ENCODE results near the gene TP53I11. TPM values are rescaled to one million over a fixed set of nuclear protein-coding genes. Genes with fewer than 3 reads are reported as not detected.

Gene TP53I11
- total RNA-seq, 1 donor from 2014 or later: 23.1 TPM

DNA sequence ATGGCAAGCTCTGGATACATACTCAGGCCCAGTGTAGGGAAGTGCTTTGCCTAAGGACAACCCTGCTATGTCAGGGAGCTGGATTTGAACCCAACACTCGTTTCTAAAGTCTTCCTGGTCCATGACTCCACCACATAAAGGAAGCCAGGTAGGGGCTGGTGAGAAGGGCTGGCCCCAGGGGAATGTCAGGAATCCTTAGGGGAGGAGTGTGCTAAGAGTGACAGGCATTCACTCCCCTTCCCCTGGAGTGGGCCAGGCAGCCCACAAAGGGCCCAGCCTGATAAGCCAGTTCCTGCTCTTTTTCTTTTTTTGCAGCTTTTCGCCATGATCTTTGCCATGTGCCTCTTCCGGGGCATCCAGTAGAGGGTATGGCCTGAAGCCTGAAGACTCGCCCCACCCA lies 21.9 kb downstream of the TP53I11 start:
- H3K4me3 Mint-ChIP-seq: no peak overlapping the region
- peak; percentile 71 for DNase-seq (ENCODE audit: low spot score)
- no peak overlapping the region for H3K9ac ChIP-seq

DNA sequence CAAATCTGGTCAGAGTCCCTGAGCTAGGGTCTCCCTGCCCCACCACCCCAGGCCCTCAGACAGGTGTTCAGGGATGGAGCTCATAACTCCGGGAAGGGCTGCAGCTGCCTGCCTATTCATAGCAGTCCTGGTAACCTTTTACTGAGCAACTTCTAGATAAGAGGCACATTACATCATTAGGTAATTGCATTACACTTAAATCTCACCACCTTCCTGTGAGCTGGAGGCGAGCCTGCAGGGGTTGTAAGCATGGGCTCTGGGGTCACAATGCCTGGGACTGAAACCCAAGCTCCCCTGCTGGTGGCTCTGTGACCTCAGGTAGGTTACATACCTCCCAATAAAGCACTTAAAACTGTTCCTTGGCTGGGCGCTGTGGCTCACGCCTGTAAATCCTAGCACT lies 22.5 kb downstream of the TP53I11 start:
- H3K4me1 ChIP-seq: peaks cover 38% of the 10 kb centered on the region
- no peak overlapping the region for H3K27ac ChIP-seq
- TF ChIP-seq EZH2 (IDR thresholded peaks at IDR 0.05): no peak
- TF ChIP-seq, protein P1, sequence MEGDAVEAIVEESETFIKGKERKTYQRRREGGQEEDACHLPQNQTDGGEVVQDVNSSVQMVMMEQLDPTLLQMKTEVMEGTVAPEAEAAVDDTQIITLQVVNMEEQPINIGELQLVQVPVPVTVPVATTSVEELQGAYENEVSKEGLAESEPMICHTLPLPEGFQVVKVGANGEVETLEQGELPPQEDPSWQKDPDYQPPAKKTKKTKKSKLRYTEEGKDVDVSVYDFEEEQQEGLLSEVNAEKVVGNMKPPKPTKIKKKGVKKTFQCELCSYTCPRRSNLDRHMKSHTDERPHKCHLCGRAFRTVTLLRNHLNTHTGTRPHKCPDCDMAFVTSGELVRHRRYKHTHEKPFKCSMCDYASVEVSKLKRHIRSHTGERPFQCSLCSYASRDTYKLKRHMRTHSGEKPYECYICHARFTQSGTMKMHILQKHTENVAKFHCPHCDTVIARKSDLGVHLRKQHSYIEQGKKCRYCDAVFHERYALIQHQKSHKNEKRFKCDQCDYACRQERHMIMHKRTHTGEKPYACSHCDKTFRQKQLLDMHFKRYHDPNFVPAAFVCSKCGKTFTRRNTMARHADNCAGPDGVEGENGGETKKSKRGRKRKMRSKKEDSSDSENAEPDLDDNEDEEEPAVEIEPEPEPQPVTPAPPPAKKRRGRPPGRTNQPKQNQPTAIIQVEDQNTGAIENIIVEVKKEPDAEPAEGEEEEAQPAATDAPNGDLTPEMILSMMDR (IDR thresholded peaks at IDR 0.05): no peak
- TF ChIP-seq EZH2phosphoT487 (IDR thresholded peaks at IDR 0.05): no peak
- Mint-ChIP-seq H3K4me3 (no peak overlapping the region), H3K27me3 (ENCODE audit: insufficient read depth, low read depth) (peaks cover 14% of the 10 kb centered on the region), H3K36me3 (peaks cover 13% of the 10 kb centered on the region), H3K4me1 (peaks cover 24% of the 10 kb centered on the region), H3K9me3 (no peaks in the 10 kb centered on the region), H3K27ac (no peak overlapping the region)
- peaks cover 53% of the 10 kb centered on the region for H4K20me1 ChIP-seq (ENCODE audit: low read depth)
- H3K9me3 ChIP-seq (ENCODE audit: low read depth): no peaks in the 10 kb centered on the region
- H3K36me3 ChIP-seq: no peaks in the 10 kb centered on the region
- no peak overlapping the region for H3K9ac ChIP-seq
- H2AFZ ChIP-seq (replicated peaks): no peak overlapping the region
- no peak for DNase-seq (ENCODE audit: low spot score)
- H3F3A ChIP-seq (ENCODE audit: low read depth): peaks cover 54% of the 10 kb centered on the region
- H3K79me2 ChIP-seq (ENCODE audit: low read depth): no peaks in the 10 kb centered on the region
- H3K4me3 ChIP-seq: no peak overlapping the region
- H3K4me2 ChIP-seq: no peak overlapping the region
- H3K27me3 ChIP-seq: no peaks in the 10 kb centered on the region

More for the DNA sequence above, 21.9 kb downstream of the TP53I11 start:
- Mint-ChIP-seq H3K36me3 (peaks cover 13% of the 10 kb centered on the region), H3K4me1 (peaks cover 24% of the 10 kb centered on the region), H3K27ac (no peak overlapping the region), H3K9me3 (no peaks in the 10 kb centered on the region), H3K27me3 (ENCODE audit: insufficient read depth, low read depth) (peaks cover 11% of the 10 kb centered on the region)
- Histone ChIP-seq H3K4me2 (no peak overlapping the region), H3K4me1 (peaks cover 38% of the 10 kb centered on the region), H2AFZ (replicated peaks) (no peak overlapping the region), H3K4me3 (no peak overlapping the region), H3F3A (ENCODE audit: low read depth) (peaks cover 54% of the 10 kb centered on the region), H4K20me1 (ENCODE audit: low read depth) (peaks cover 54% of the 10 kb centered on the region), H3K79me2 (ENCODE audit: low read depth) (no peaks in the 10 kb centered on the region), H3K9me3 (ENCODE audit: low read depth) (no peaks in the 10 kb centered on the region), H3K27ac (no peak overlapping the region), H3K36me3 (no peaks in the 10 kb centered on the region), H3K27me3 (no peaks in the 10 kb centered on the region)
- TF ChIP-seq EZH2 (IDR thresholded peaks at IDR 0.05) (no peak), EZH2phosphoT487 (IDR thresholded peaks at IDR 0.05) (no peak)
- TF ChIP-seq, protein P1 (IDR thresholded peaks at IDR 0.05): no peak

DNA sequence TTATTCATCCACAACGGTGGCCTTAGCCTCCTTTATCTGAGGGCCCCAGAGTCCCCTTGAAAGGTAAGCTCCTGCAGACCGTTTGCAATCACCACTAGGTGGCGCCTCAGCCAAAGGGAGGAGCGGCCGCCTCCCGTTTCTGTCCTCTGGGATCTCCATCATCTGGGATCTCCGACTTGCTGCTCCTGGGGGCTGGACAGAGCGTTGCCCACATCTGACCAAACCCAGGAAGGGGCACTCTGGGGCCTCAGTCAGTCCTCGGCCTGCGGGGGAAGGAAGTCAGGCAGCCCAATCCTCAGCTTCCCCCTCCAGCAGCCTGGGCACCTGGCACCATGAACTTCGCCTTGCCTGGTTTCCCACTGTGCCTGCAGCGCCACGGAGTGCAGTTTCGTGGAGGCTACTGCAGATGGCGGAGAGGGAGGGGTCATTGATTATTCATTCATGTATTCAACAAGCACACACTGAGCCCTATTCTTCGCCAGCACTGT lies 23.5 kb downstream of the TP53I11 start:
- H3K36me3 ChIP-seq: no peaks in the 10 kb centered on the region
- H3K9me3 ChIP-seq (ENCODE audit: low read depth): no peaks in the 10 kb centered on the region
- Mint-ChIP-seq H3K27ac (no peak overlapping the region), H3K9me3 (no peaks in the 10 kb centered on the region), H3K4me3 (no peak overlapping the region), H3K4me1 (peaks cover 23% of the 10 kb centered on the region), H3K36me3 (peaks cover 16% of the 10 kb centered on the region), H3K27me3 (ENCODE audit: insufficient read depth, low read depth) (peaks cover 14% of the 10 kb centered on the region)
- no peak overlapping the region for H3K4me2 ChIP-seq
- no peak for TF ChIP-seq EZH2phosphoT487 (IDR thresholded peaks at IDR 0.05)
- TF ChIP-seq, protein P1 (IDR thresholded peaks at IDR 0.05): peak; percentile 95
- no peaks in the 10 kb centered on the region for H3K79me2 ChIP-seq (ENCODE audit: low read depth)
- H3K4me1 ChIP-seq: peaks cover 38% of the 10 kb centered on the region
- H2AFZ ChIP-seq (replicated peaks): no peak overlapping the region
- no peak overlapping the region for H3K4me3 ChIP-seq
- peaks cover 52% of the 10 kb centered on the region for H4K20me1 ChIP-seq (ENCODE audit: low read depth)
- H3F3A ChIP-seq (ENCODE audit: low read depth): peaks cover 45% of the 10 kb centered on the region
- H3K9ac ChIP-seq: no peak overlapping the region
- no peak overlapping the region for H3K27ac ChIP-seq
- no peaks in the 10 kb centered on the region for H3K27me3 ChIP-seq
- DNase-seq (ENCODE audit: low spot score): peak; percentile 92

All from neural progenitor cell (in vitro differentiated cells).